ENCODE results near the gene BMP5.

Gene BMP5

GRCh38 chr6:55870181-55870813 is 5.1 kb downstream of the BMP5 start:
- no peak for DNase-seq

- DNase-seq: no peak
Observed at GRCh38 chr6:55869674-55870073, 5.7 kb downstream of the BMP5 start.

- DNase-seq: no peak
Observed at GRCh38 chr6:55868771-55869479, 6.5 kb downstream of the BMP5 start.

GRCh38 chr6:55868176-55868575 is 7.2 kb downstream of the BMP5 start:
- DNase-seq: no peak

- no peak for DNase-seq
Observed at GRCh38 chr6:55866128-55866527, 9.3 kb downstream of the BMP5 start.

GRCh38 chr6:55853008-55854001 is 22.1 kb downstream of the BMP5 start:
- no peak for DNase-seq

- DNase-seq: no peak
Observed at GRCh38 chr6:55841341-55841740, 34.0 kb downstream of the BMP5 start.

GRCh38 chr6:55839080-55839479 is 36.3 kb downstream of the BMP5 start:
- no peak for DNase-seq

- DNase-seq: no peak
Observed at GRCh38 chr6:55836945-55837344, 38.4 kb downstream of the BMP5 start.

- DNase-seq: no peak
Observed at GRCh38 chr6:55836481-55836880, 38.9 kb downstream of the BMP5 start.

- no peak for DNase-seq
Observed at GRCh38 chr6:55835220-55835619, 40.2 kb downstream of the BMP5 start.

GRCh38 chr6:55833284-55833683 is 42.1 kb downstream of the BMP5 start:
- DNase-seq: no peak

- no peak for DNase-seq
Observed at GRCh38 chr6:55827818-55828522, 47.4 kb downstream of the BMP5 start.

- no peak for DNase-seq
Observed at GRCh38 chr6:55826941-55827340, 48.4 kb downstream of the BMP5 start.

- DNase-seq: no peak
Observed at GRCh38 chr6:55825402-55826051, 49.9 kb downstream of the BMP5 start.

GRCh38 chr6:55822815-55823214 is 52.6 kb downstream of the BMP5 start:
- DNase-seq: no peak

- no peak for DNase-seq
Observed at GRCh38 chr6:55822005-55822404, 53.4 kb downstream of the BMP5 start.

- DNase-seq: no peak
Observed at GRCh38 chr6:55820696-55821095, 54.7 kb downstream of the BMP5 start.

GRCh38 chr6:55819811-55820210 is 55.6 kb downstream of the BMP5 start:
- DNase-seq: no peak

- DNase-seq: no peak
Observed at GRCh38 chr6:55818482-55818881, 56.9 kb downstream of the BMP5 start.

GRCh38 chr6:55812509-55812908 is 62.9 kb downstream of the BMP5 start:
- DNase-seq: no peak

- no peak for DNase-seq
Observed at GRCh38 chr6:55811074-55811473, 64.3 kb downstream of the BMP5 start.

Data from NCI-H1436 treated with DMSO at 0.1 percent for 48 hours (cell line).